K562 (cell line): Measurements from ENCODE around the gene MYG1. TPM values are rescaled to one million over a fixed set of nuclear protein-coding genes. Genes with fewer than 3 reads are reported as not detected.
A peak's percentile ranks its signal among the peaks of the same experiment; 100 is the strongest.

Experiments
- CBX2 ChIP-seq: fragments of 200-600 bp; sonication (generic); IDR thresholded peaks from one replicate; pipeline ENCODE4 v1.6.1; 2012; ENCODE audit warnings: mild to moderate bottlenecking, low read length, inconsistent platforms; ENCODE audit not compliant: insufficient read depth, poor library complexity, severe bottlenecking
- IRF1 ChIP-seq: sonication (generic); formaldehyde crosslinking; IDR thresholded peaks from 2 replicates; pipeline ENCODE4 v1.8.0; 2022; ENCODE audit warnings: missing genetic modification reagents, mild to moderate bottlenecking, borderline replicate concordance
- MCM3 ChIP-seq: fragments of 450-650 bp; IDR thresholded peaks from 2 replicates; pipeline ENCODE4 v1.6.1; 2016
- MYC ChIP-seq, 2 experiments: fragments of 250-450 bp in 1 of 2; sonication (Bioruptor Pico) in 1 of 2; IDR thresholded peaks; 2 replicates each; pipeline versions ENCODE4 v1.5.1 to v1.6.1; 2012 to 2021; ENCODE audit warnings: low read depth in 2 of 2, borderline replicate concordance in 1 of 2, improper control_type of control experiment in 1 of 2, low read length in 1 of 2, mild to moderate bottlenecking in 1 of 2, moderate library complexity in 1 of 2
- SIN3A ChIP-seq, 2 experiments: fragments of 150-350 bp in 1 of 2; IDR thresholded peaks; 2 replicates each; pipeline ENCODE4 v1.6.1; 2011 to 2016; ENCODE audit warnings: borderline replicate concordance in 2 of 2, low read depth in 2 of 2, low read length in 2 of 2, mild to moderate bottlenecking in 2 of 2, moderate library complexity in 2 of 2; ENCODE audit not compliant: control insufficient read depth in 1 of 2
- ZBTB40 ChIP-seq, 2 experiments: fragments of 450-650 bp in 1 of 2; sonication (generic) in 1 of 2; formaldehyde crosslinking in 1 of 2; IDR thresholded peaks; 2 replicates each; pipeline versions ENCODE4 v1.7.1 to v1.9.0; 2016 to 2022; ENCODE audit warnings: inconsistent platforms in 1 of 2, mild to moderate bottlenecking in 1 of 2, missing genetic modification reagents in 1 of 2
- ZNF24 ChIP-seq: fragments of 450-650 bp; IDR thresholded peaks from 2 replicates; pipeline ENCODE4 v1.6.1; 2016
- polyA plus RNA-seq, 8 experiments: library from polyadenylated mRNA; depleted of rRNA in 4 of 8; stranded (reverse) in 5 of 8; unstranded in 3 of 8; fragments of >200 nt; fragmentation: Nextera tagmentation in 2 of 8; fragmentation: Illumina TruSeq in 1 of 8; extraction: Ambion mirVana in 2 of 8; extraction: Trizol in 1 of 8; gene quantifications; 2 replicates each; pipeline versions ENCODE4 v1.2.1 to v1.2.3, GENCODE V29; 2011 to 2014; ENCODE audit warnings: inconsistent platforms in 1 of 8, missing spikeins in 1 of 8
- total RNA-seq, 7 experiments: library from RNA; depleted of rRNA in 6 of 7; stranded (reverse); fragments of >200 nt in 6 of 7; fragmentation: Illumina TruSeq in 2 of 7; extraction: Trizol in 2 of 7; gene quantifications; 2 replicates each; pipeline versions ENCODE4 v1.2.1 to v1.2.3, GENCODE V29; 2011 to 2021; ENCODE audit warnings: low replicate concordance in 1 of 7

The MYG1 gene
- total and polyA plus RNA-seq, 9 of the 15 experiments (the other 6 are each of a cell fraction or from before 2014, with no cell fraction given) = 0.45 to 5.6 (median 2.1) TPM

- no peak for TF ChIP-seq IRF1
- no peak for TF ChIP-seq MCM3
- peak; percentile 76 for TF ChIP-seq MYC (IDR thresholded peaks at IDR 0.05; ENCODE audit: low read depth, low read length)
- TF ChIP-seq MYC (CRISPR knock-in tag; IDR thresholded peaks at IDR 0.05; ENCODE audit: borderline replicate concordance, low read depth) = no peak
- peak; percentile 90 to 95; a peak in 3 of 4 replicates for TF ChIP-seq SIN3A (IDR thresholded peaks at IDR 0.05; ENCODE audit: borderline replicate concordance in 2 of 2, control insufficient read depth in 1 of 2, low read depth in 2 of 2, low read length in 2 of 2)
- TF ChIP-seq CBX2 = no peak
- TF ChIP-seq ZBTB40 (IDR thresholded peaks at IDR 0.05) = peak; percentile 67
- no peak for TF ChIP-seq ZBTB40 (CRISPR knock-in tag; IDR thresholded peaks at IDR 0.05)
- TF ChIP-seq ZNF24 = peak; percentile 23; the same call in 1 of the 2 replicates
These were observed 31.4 kb upstream of the MYG1 start, which contains the start of gene ESPL1 (continued) for GRCh38 chr12:53267999-53268629.
